NCI-H345 (cell line): ENCODE results near the gene ZFYVE28.
"Not testable (repeated sequence)": the region's sequence is repeated elsewhere in the genome, so short reads cannot be mapped to it uniquely, and the experiment has no call there.

Experiments
- DNase-seq: peaks from one replicate; lab custom pipeline; 2025; lab: John Stamatoyannopoulos, UW

Gene ZFYVE28

DNA sequence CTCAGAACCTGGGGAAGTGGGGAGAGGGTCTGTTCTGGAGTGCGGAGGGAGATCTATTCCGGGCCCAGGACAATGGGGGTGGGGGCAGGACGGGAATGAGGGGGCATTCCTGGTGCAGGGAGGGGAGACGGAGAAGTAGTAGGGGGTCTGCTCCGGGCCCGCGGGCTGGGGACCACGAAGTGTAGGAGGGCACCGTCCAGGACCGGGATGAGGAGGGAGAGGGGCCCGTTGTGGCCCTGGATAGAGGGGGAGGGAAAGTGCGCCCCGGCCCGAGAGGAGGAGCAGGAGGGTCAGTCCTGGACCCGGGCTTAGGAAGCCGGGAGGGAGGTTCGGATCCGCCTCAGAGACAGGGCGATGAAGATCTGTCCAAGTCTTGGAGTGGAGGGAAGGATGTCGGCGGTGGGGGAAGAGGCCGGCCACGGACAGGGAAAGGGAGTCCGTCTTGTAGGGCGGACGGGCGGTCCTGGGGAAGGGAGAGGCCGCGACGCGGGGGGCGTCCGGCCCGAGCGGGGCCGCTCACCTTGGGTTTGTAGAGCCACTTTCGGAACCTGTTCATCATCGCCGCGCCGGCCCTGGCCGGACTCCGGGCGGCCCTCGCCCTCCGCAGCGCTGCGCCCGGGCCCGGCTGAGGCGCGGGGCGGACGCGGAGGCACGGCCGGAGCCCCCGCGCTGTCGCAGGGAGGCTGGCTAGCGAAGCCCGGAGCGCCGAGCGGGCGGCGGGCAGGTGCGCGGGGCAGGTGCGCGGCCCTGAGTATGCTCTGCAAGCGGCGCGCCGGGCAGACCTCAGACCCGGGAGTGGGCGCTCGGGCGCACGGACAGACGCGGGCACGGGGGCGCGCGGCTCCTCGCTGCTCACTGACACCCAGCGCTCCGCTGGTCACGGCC lies at the start of gene ZFYVE28:
TSS of gene ZFYVE28 (minus strand) at position 881 of the 885 bp plus-strand sequence. CDS start at position 559, 322 bp downstream.
- no peak for DNase-seq

DNA sequence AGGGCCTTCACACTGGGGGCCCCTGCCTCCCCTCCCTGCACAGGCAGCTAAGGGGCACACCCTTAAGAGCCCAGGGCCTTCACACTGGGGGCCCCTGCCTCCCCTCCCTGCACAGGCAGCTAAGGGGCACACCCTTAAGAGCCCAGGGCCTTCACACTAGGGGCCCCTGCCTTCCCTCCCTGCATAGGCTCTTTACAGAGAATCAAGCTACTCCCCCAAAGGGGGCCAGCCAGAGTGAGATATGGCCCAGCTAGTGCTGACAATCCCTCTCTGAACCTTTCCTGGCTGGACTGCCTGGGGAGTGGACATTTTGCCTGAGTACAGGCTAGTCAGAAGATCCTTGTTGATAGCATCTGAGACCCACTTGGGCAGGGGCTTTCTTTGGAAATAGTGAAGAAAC lies 47.1 kb upstream of the ZFYVE28 start:
- not testable (repeated sequence) for DNase-seq

DNA sequence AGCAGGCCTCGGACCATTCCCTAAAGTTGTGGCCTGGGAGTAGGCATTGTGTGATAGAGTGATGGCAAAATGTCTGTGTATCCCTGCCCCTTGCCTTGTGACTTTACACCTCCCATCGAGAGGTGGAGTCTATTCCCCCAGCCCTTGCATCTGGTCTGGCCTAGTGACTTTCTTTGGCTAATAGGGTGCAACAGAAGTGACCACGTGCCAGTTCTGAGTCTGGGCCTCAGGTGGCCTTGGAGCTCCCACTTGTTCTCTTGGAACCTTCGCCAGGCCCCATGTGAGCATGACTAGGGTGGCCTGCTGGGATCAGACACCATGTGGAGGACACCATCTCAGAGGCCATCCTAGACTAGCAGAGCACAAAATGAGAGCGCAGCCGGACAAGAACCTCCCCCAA lies 46.6 kb upstream of the ZFYVE28 start:
- DNase-seq: no peak

DNA sequence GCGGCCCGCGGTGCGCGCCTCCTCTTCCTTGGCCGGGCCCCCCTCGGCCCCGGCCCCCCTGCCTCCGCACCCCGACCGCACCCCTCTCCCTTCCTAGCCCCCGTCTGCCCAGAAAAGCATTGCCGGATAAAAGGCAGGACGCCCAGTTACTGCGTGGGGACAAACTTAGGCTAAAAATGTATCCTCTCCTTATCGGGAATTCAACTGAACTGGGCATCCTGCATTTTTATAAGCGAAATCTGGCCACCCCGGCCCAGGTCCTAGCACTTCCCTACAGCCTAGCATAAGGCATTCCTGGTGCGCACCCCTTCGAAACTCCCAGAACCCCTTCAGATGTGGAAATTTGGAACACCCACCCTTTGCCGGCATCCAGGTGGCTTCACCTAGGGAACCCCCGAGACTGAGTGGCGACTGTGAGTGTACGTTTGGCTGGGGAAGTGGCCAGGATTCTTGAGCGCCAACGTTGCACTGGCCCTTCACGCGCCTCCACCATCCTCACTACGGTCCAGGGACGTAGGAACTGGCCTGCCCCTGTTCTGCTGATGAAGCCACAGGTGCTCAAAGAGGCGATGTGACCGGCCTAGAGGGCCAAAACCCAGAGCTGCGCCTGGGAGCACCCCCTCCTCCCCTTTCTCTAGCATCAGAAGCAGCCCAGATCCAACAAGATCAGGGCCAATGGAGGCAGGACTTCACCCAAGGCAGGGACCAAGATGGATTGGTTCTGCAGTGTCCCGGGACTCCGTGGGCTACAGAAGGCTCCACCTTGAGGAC lies 44.7 kb upstream of the ZFYVE28 start:
- no peak for DNase-seq

DNA sequence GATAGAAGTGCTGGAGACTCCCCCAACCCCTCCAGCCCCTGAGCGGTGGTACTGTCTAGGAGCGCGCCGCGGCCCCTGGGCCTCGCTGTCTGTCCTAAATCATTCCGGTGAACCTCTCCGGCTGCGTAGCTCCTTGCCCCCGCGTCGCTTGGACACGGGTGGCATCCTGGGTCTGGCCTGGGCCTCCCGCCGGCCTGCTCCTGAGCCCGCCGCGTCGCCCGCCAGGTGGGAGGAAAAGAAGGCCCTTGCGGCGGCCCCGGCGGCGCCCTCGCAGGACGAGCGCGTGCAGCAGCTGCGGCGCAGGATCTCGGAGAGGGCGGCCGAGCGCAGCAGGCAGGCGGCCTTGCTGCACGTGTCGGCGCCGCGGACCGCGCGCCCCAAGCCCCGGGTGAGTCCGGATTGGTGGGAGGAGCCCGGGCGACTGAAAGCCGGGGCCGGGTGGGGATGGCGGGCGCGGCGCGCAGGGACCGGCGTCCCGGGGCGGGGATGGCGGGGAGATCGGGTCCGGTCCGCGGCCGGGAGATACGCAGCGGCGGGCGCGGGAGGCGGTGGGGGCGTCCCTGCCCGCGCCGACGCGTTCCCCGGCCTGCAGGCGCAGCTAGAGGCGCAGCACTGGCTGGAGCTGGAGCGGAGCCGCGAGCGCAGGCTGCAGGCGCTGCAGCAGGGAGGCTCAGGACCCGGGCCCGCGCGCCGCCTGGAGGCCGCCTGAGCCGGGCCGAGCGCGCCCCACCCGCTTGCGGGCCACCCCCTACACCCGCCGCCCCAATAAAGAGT lies 44.0 kb upstream of the ZFYVE28 start:
- peak; percentile 45 for DNase-seq

DNA sequence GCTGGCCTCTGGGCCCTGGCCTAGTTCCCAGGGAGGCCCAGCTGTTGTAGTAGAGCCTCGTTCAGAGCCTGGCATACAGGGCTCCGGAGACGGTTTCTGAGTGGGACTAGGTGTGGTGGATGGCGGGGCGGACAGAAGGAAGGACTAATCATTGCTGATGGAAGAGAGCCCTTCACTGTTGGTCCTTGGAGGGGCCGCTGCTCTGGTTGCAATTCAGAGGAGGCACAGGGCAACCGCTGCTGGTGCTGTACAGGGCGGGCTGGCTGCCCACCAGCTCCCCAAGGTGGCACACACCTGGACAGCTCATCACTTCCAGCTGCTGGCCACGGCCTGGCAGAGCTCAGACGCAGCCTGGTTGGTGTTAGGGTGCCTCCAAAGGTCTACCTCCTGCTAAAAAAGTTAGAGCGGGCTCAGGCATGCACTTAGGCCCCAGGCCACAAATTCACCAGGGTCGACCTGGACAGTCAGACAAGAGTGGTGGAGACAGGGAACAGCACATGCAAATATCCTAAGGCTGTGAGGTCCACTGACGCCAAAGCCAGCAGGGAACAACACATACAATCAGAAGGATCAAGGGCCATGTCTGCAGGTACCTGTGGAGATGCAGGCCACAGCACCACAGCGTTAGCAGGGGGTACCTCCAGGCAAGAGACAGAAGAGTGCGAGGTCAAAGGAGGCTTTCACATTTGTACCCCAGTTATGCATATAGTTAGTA lies 43.0 kb upstream of the ZFYVE28 start:
- no peak for DNase-seq

DNA sequence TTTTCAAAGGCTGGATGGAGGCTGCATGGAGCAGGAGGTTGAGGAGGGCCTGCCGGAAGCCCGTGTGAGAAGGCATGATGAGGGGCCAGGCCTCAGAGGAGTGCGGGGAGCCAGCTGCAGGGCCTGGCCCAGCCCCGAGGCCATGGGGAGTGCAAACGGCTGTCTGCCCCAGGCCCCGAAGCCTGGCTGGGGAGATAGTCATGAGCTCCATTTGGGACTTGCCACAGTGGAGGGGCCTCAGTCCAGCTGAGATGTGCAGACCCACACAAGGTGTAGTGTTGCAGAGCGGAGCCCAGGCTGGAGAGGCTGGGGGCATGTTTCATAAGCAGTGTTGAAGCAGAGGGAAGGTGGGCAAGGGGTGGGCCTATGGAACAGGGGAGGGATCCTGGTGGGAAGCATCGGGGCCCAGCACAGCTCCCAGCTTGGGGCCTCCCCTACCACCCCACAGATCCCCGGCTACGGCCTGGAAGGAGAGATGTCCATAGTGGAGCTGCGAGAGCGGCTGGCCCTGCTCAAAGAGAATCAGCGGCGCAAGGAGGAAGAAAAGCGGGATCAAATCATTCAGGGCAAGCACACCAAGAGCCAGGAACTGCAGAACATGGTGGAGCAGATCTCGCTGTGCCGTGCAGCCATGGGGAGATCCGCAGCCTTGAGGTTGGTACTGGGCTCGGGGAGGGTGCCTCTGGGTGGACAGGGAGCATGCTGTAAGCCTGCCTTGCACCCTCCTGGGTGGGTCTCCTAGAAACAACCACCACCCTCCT lies 41.3 kb upstream of the ZFYVE28 start:
- DNase-seq: no peak

DNA sequence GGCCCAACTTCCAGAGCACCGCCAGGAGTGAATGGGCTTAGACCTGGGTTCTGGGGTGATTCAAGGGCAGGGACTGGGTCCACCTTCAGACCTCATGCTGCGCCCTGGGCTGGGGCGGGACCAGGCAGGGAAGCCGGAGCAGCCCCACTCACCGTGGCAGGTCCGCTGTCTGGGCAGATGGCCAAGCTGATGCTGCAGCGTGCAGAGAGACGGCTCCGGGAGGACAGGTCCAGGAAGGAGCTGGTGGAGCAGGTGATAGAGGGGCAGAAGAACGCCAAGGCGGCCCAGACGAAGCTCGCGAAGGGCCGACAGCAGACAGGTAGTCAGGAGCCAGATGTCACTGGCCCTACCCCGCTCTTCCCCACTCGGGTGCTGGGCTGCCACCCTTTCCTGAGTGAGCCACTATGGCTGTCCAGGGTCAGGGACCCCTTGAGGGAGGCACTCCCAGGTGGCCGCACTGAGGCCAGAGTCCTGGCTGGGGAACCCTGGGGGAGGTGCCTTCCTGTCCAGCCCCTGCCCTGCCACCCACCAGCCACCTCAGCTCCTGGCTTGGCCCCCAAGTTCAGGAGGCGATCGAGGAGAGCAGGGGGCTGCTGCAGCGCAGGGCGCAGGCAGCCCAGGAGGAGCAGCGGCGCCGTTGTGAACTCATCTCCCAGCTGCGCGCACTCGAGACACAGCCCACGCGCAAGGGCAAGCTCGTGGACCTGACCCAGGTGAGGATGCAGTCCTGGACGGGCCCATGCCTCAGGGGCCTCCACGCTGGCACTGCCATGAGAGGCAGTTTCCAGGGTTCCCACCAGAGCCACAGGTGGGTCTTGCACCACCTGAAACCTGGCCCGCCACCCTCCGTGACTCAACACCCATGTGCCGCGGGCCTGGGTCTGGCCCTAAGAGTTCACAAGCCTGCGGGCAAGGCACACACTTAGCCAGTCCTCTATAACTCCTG lies 40.4 kb upstream of the ZFYVE28 start:
- peak; percentile 28 for DNase-seq

DNA sequence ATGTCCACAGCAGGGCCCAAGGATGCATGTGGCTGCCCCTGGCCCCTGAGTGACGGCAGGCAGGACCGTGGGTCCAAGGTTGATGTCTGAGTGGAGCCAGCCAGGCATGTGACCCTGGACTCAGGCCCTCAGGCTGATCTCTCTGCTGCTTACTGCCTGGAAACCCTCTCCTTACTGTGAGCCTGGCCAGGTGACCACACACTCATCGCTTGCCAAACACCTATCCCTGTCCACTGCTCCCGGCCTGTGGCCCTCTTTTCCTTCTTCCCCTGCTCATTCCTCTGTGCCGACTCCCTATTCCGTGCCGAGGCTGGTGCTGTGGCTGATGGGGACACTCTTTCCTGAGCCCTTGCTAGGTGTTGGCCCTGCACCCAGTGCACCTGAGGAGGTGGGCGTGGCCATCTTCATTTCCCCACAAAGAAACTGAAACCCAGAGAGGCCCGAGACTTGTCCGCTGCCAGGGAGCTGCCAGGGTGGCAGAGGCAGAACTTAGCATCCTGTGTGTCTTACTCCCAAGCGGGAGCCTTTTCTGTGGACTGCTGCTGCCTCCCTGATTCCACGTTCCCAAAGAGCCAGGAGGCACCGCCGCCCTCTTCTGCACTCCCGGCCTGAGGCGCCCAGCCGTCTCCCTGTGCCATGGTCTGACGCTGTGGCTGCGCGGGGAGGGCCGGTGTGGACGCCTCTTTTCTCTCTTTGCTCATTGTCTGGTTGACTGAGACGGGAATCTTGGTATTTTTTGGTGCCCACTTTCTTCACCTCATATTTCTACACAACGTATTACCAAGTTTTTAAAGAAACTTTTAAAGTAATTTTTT lies 39.2 kb upstream of the ZFYVE28 start:
- DNase-seq: no peak

DNA sequence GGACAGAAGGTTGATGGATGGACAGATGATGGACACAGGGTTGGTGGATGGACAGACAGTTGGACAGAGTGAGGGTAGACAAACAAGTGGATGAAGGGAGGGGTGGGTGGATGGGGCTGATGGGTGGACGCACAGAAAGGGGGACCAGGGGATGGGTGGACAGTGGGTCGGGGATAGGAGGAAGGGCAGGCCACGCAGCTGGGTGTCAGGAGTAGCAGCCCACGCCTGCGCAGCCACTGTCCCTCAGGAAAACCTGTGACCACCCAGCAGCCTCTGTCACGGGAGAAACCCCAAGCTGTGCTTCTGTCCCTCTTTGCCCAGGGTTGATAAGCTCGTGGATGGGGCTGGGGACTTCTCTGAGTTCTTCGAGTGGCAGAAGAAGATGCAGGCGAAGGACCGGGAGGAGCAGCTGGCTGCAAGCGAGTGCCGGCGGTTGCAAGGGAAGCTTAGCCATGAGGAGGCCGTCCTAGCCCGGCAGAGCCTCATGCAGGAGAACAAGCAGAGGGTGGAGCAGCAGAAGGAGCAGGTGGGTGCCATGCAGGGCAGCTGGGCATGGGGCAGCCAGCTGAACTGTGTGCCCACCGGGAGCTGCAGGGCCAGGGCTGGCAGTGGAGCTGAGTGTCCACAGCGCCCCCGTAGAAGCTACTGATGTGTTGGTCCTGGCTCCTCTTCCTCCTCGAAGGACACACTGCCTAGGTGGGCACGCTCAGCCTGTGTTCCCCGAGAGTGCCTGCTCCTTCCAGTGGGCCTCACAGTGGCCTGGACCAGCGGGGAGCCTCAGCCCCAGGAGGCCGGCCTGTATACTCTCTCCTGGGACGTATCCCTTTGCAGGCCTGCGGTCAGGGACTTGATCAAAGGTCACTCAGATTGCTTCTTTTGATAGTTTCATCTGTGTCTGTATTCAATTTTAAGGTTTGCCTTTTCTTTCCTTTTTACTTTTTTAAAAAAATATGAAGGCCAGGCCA lies 33.7 kb upstream of the ZFYVE28 start:
- no peak for DNase-seq

DNA sequence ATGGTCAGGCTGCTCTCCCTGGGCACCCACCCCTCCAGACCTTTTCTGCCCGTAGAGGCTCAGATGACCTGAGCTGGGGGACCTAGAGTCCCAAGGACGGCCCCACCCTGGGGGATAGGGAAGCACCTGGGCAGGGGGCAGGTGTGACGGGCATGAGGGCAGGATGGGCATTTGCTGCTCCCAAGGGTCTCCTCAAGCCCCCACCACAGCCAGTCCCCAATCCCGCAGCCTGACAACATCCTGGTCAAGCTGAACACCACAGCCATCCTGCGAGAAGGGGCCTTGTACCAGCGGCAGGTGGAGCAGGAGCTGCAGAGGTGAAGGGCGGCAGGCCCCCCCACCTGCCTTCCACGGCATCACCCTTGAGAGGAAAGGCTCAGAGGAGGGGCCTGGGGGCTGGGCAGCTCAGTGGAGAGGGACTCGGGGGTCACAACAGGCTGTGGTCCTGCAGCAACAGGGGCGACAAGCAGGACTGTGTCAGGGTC lies 32.6 kb upstream of the ZFYVE28 start:
- no peak for DNase-seq

DNA sequence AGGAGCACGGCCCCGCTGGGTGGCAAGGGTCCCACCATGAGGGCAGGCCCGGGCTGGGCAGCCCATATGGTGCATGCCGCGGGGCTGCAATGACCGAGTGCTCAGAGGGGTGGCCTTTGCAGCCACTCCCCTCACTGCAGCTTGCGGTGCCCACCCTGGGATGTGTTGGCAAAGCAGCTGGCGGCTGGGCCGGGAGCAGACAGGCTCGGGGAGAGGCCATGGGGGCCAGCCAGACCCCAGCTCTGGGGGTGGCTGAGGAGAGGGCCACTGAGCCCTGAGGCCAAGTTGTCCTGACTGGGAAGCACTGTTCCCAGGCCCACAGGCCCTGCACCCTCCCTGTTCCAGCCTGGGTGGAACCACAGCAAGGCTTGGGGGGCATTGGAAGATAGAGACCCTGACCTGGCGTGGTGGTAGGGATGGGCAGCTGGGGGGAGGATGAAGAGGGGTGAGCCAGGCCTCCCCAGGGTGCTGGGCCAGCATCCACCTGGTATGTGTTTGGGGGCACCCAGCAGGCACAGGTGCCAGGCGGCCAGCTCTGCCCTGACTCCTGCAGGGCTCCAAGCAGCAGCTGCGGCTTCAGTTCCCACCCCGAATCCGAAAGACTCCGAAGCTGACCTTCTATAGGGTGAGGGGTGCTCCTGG lies 32.1 kb upstream of the ZFYVE28 start:
- no peak for DNase-seq

DNA sequence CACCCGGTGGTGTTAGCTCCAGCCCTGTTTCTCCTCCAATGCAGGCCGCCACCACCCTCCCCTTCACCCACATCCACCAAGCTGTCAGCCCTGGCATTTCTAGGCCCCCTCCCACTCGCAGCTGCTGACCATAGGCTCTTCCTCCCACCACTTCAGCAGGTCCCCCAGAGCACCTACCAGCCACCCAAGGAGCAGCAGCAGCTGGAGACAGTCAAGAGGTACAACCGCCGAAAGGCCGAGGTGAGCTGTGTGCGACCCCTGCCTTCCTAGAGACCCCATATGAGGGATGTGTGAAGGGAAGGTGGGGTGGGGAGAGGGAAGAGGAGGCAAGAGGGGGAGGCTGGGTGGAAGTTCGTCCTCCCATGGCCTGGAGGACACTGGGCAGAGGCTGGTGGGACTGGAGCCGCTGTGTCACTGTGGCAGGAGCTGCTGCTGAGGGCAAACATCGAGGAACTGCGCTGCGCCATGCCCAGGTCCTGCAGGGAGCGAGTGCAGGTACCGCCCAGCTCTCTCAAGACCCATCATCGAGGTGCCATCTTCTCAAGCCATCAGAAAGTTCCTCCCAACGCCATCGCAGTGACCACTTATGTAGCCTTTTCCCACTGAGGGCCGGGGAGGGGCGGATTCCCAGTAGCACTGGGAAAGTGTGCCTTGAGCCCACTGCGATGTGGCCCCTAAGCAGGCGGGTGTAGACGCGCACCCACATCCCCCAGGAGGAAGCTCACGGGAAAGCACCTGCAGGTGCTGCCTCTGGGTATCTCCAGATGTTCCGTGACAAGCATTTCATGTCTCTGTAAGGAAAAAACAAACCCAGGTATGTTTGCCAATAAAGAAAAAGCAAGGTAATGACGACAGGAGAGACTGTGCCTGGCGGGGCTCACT lies 31.3 kb upstream of the ZFYVE28 start:
- no peak for DNase-seq

DNA sequence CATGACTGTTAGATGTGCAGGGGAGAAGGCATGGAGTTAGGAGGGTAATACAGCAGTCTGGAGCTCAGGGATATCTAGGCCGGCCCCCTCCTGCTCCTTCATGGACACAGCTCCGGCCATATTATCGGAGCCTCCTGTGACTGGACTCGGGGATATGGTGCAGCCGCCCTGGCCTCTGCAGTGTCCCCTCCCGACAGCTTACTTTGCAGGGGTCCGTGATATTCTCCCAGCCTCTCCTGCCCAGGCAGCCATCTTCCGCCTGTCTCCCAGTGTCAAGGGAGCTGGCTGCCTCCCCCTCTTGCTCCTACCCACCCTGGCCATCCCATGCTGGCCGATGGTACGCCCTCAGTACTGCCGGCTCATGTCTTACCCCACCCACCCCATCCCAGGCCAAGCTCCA lies 30.6 kb upstream of the ZFYVE28 start:
- no peak for DNase-seq

DNA sequence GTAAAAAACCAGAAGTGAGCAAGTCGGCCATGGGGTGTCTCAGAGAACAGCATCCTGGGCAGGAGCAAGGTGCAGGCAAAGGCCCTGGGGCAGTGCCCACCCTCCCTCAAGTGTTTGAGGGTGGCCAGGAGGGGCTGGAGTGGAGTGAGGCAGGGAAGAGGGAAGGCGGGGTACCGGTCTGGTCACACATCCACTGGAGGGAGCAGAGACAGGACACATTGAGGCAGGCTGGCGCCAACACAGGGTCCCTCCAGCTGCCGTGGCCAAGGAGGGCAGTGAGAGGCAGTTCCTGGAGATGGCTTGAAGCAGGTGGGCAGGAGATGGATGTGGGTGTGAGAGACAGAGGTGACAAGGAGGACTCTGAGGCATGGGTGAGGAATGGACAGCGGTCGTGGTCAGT lies 30.1 kb upstream of the ZFYVE28 start:
- no peak for DNase-seq
